ENCODE data around the gene PFKFB3.

PFKFB3 gene

GRCh38 chr10:6273351-6273750 lies 70.6 kb downstream of the PFKFB3 start:
- no peak for TF ChIP-seq CTCF (IDR thresholded peaks at IDR 0.05; ENCODE audit: control insufficient read depth, insufficient read depth, low read depth, low read length, missing control alignments)
- DNase-seq (ENCODE audit: low read depth): no peak
- H3K4me3 ChIP-seq (ENCODE audit: control insufficient read depth, low read depth, low read length): no peak overlapping the region

GRCh38 chr10:6274040-6274439 lies 71.3 kb downstream of the PFKFB3 start:
- H3K4me3 ChIP-seq (ENCODE audit: control insufficient read depth, low read depth, low read length): no peak overlapping the region
- DNase-seq (ENCODE audit: low read depth): no peak
- no peak for TF ChIP-seq CTCF (IDR thresholded peaks at IDR 0.05; ENCODE audit: control insufficient read depth, insufficient read depth, low read depth, low read length, missing control alignments)

- H3K4me3 ChIP-seq (ENCODE audit: control insufficient read depth, low read depth, low read length): no peak overlapping the region
- no peak for TF ChIP-seq CTCF (IDR thresholded peaks at IDR 0.05; ENCODE audit: control insufficient read depth, insufficient read depth, low read depth, low read length, missing control alignments)
- DNase-seq (ENCODE audit: low read depth): no peak
These were observed 71.8 kb downstream of the PFKFB3 start for GRCh38 chr10:6274484-6274883.

- peak overlapping the region; percentile 43 for H3K4me3 ChIP-seq (ENCODE audit: control insufficient read depth, low read depth, low read length)
- peak; percentile 16 for TF ChIP-seq CTCF (IDR thresholded peaks at IDR 0.05; ENCODE audit: control insufficient read depth, insufficient read depth, low read depth, low read length, missing control alignments)
- peak; percentile 94 for DNase-seq (ENCODE audit: low read depth)
These were observed 72.6 kb downstream of the PFKFB3 start for GRCh38 chr10:6275022-6275997.

GRCh38 chr10:6276356-6276755 lies 73.6 kb downstream of the PFKFB3 start:
- TF ChIP-seq CTCF (IDR thresholded peaks at IDR 0.05; ENCODE audit: control insufficient read depth, insufficient read depth, low read depth, low read length, missing control alignments): no peak
- DNase-seq (ENCODE audit: low read depth): no peak
- no peak overlapping the region for H3K4me3 ChIP-seq (ENCODE audit: control insufficient read depth, low read depth, low read length)

GRCh38 chr10:6278519-6279120 lies 75.9 kb downstream of the PFKFB3 start:
- DNase-seq (ENCODE audit: low read depth): no peak
- no peak overlapping the region for H3K4me3 ChIP-seq (ENCODE audit: control insufficient read depth, low read depth, low read length)
- no peak for TF ChIP-seq CTCF (IDR thresholded peaks at IDR 0.05; ENCODE audit: control insufficient read depth, insufficient read depth, low read depth, low read length, missing control alignments)

Measured in AG09309 (cell line).